Liver (tissue), 9 donors: ENCODE data around the gene USP49. TPM values are rescaled to one million over a fixed set of nuclear protein-coding genes. Genes with fewer than 3 reads are reported as not detected.

Experiments
- DNase-seq: peaks from one replicate; pipeline ENCODE4 v3.0.0-alpha.2; 2017; ENCODE audit warnings: low spot score
- H3K27ac ChIP-seq, 2 donors: one replicate each; pipeline ENCODE4 v1.7.0; 2013; ENCODE audit warnings: inconsistent platforms in 2 of 2, low read length in 2 of 2, control low read depth in 1 of 2, low read depth in 1 of 2, mild to moderate bottlenecking in 1 of 2
- H3K27me3 ChIP-seq, 4 donors: one replicate each; pipeline versions ENCODE4 v1.6.1 to v1.7.0; 2013; ENCODE audit warnings: low read length in 3 of 4, inconsistent platforms in 1 of 4, mild to moderate bottlenecking in 1 of 4, moderate library complexity in 1 of 4; ENCODE audit not compliant: control insufficient read depth in 4 of 4, insufficient read depth in 4 of 4
- H3K36me3 ChIP-seq, 4 donors: one replicate each; pipeline versions ENCODE4 v1.6.1 to v1.7.0; 2013; ENCODE audit warnings: low read length in 3 of 4, mild to moderate bottlenecking in 3 of 4, low read depth in 1 of 4, moderate library complexity in 1 of 4; ENCODE audit not compliant: control insufficient read depth in 4 of 4, insufficient read depth in 3 of 4
- H3K4me1 ChIP-seq, 4 donors: one replicate each; pipeline versions ENCODE4 v1.6.1 to v1.7.0; 2013; ENCODE audit warnings: low read length in 3 of 4, mild to moderate bottlenecking in 3 of 4, moderate library complexity in 1 of 4; ENCODE audit not compliant: control insufficient read depth in 4 of 4, insufficient read depth in 4 of 4
- H3K4me3 ChIP-seq, 3 donors: one replicate each; pipeline versions ENCODE4 v1.6.1 to v1.7.0; 2013; ENCODE audit warnings: low read length in 3 of 3, control low read depth in 1 of 3, low read depth in 1 of 3, mild to moderate bottlenecking in 1 of 3
- H3K9ac ChIP-seq, 2 donors: one replicate each; pipeline ENCODE4 v1.7.0; 2013; ENCODE audit warnings: low read length in 2 of 2, mild to moderate bottlenecking in 2 of 2, moderate library complexity in 2 of 2, control low read depth in 1 of 2, low read depth in 1 of 2
- H3K9me3 ChIP-seq, 4 donors: one replicate each; pipeline versions ENCODE4 v1.6.1 to v1.7.0; 2013; ENCODE audit warnings: low read length in 3 of 4; ENCODE audit not compliant: control insufficient read depth in 4 of 4
- ATF3 ChIP-seq: IDR thresholded peaks from 2 replicates; pipeline ENCODE4 v1.6.1; 2016; ENCODE audit warnings: antibody characterized with exemption
- CTCF ChIP-seq: fragments of 150-350 bp; IDR thresholded peaks from 2 replicates; pipeline ENCODE4 v1.5.1; 2017; ENCODE audit warnings: improper control_type of control experiment, low read depth, low read length; ENCODE audit not compliant: missing input control
- EGR1 ChIP-seq, 2 donors: IDR thresholded peaks; 2 replicates each; pipeline ENCODE4 v1.6.1; 2016 to 2018; ENCODE audit warnings: antibody characterized with exemption in 2 of 2, low read depth in 2 of 2
- FOXA1 ChIP-seq: IDR thresholded peaks from 2 replicates; pipeline ENCODE4 v1.6.1; 2016; ENCODE audit warnings: antibody characterized with exemption
- FOXA2 ChIP-seq: IDR thresholded peaks from 2 replicates; pipeline ENCODE4 v1.6.1; 2016; ENCODE audit warnings: antibody characterized with exemption
- GABPA ChIP-seq, 2 donors: IDR thresholded peaks in 1 of 2; conservative IDR thresholded peaks in 1 of 2; 2 replicates each; pipeline ENCODE4 v1.6.1; 2016; ENCODE audit warnings: antibody characterized with exemption in 2 of 2, mild to moderate bottlenecking in 1 of 2, moderate library complexity in 1 of 2
- HNF4A ChIP-seq, 2 donors: conservative IDR thresholded peaks; 2 replicates each; pipeline ENCODE4 v1.6.1; 2016; ENCODE audit warnings: antibody characterized with exemption in 2 of 2, mild to moderate bottlenecking in 2 of 2
- HNF4G ChIP-seq: IDR thresholded peaks from 2 replicates; pipeline ENCODE4 v1.6.1; 2016; ENCODE audit warnings: antibody characterized with exemption
- JUND ChIP-seq, 2 donors: IDR thresholded peaks; 2 replicates each; pipeline ENCODE4 v1.6.1; 2016; ENCODE audit warnings: antibody characterized with exemption in 2 of 2
- MAX ChIP-seq: IDR thresholded peaks from 2 replicates; pipeline ENCODE4 v1.6.1; 2016; ENCODE audit warnings: antibody characterized with exemption
- NR2F2 ChIP-seq: IDR thresholded peaks from 2 replicates; pipeline ENCODE4 v1.6.1; 2016; ENCODE audit warnings: antibody characterized with exemption
- RAD21 ChIP-seq, 2 donors: IDR thresholded peaks; 2 replicates each; pipeline ENCODE4 v1.6.1; 2016; ENCODE audit warnings: antibody characterized with exemption in 2 of 2, mild to moderate bottlenecking in 2 of 2
- REST ChIP-seq: IDR thresholded peaks from 2 replicates; pipeline ENCODE4 v1.6.1; 2016; ENCODE audit warnings: antibody characterized with exemption, mild to moderate bottlenecking
- RXRA ChIP-seq, 2 donors: IDR thresholded peaks; 2 replicates each; pipeline ENCODE4 v1.6.1; 2017 to 2018; ENCODE audit warnings: antibody characterized with exemption in 2 of 2, mild to moderate bottlenecking in 1 of 2
- SP1 ChIP-seq: IDR thresholded peaks from 2 replicates; pipeline ENCODE4 v1.6.1; 2018; ENCODE audit warnings: antibody characterized with exemption, mild to moderate bottlenecking
- TAF1 ChIP-seq: conservative IDR thresholded peaks from 2 replicates; pipeline ENCODE4 v1.6.1; 2016; ENCODE audit warnings: antibody characterized with exemption, mild to moderate bottlenecking
- YY1 ChIP-seq: IDR thresholded peaks from 2 replicates; pipeline ENCODE4 v1.6.1; 2016; ENCODE audit warnings: antibody characterized with exemption, mild to moderate bottlenecking
- ZBTB33 ChIP-seq: IDR thresholded peaks from 2 replicates; pipeline ENCODE4 v1.6.1; 2016; ENCODE audit warnings: antibody characterized with exemption
- WGBS: extraction: QIAGEN DNeasy Blood & Tissue Kit; methylation state at CpG from one replicate; pipeline ENCODE4 v1.1.7; 2013; 5-methylcytosine and 5-hydroxymethylcytosine counted together
- polyA plus RNA-seq, 2 donors: library from polyadenylated mRNA; stranded (reverse) in 1 of 2; unstranded in 1 of 2; fragments of 200-250 nt in 1 of 2; fragments of >200 nt in 1 of 2; fragmentation: Nextera tagmentation in 1 of 2; extraction: Ambion mirVana in 1 of 2; gene quantifications; one replicate each; pipeline versions ENCODE4 v1.2.1 to v1.2.3, GENCODE V29; 2013 to 2015
- total RNA-seq, 2 donors: library from RNA; depleted of rRNA; stranded (reverse); fragments of >200 nt; gene quantifications; one replicate each; pipeline ENCODE4 v1.2.3, GENCODE V29; 2014
- donor health status: healthy.
- donor health status: healthy.
- donor health status: healthy.
- donor health status: healthy.
- donor health status: healthy.

Gene USP49
- total and polyA plus RNA-seq, 4 donors, result 0.33 to 3.4 (median 1.1) TPM

- peaks cover 1 to 21% (median 12%) of the 10 kb centered on the region in 4 donors for H3K36me3 ChIP-seq
- TF ChIP-seq TAF1 (no peak), REST (no peak), MAX (no peak), CTCF (no peak), HNF4G (no peak), ZBTB33 (no peak), RAD21 (IDR thresholded peaks at IDR 0.05) (no peak), EGR1 (IDR thresholded peaks at IDR 0.05; ENCODE audit: low read depth in 2 of 2) (no peak), FOXA1 (no peak), ATF3 (no peak), NR2F2 (no peak), YY1 (no peak), HNF4A (conservative IDR thresholded peaks at IDR 0.05) (no peak), SP1 (no peak), FOXA2 (no peak), RXRA (IDR thresholded peaks at IDR 0.05) (no peak), GABPA (IDR thresholded peaks at IDR 0.05 in 1 of 2, conservative IDR thresholded peaks at IDR 0.05 in 1 of 2) (no peak), JUND (IDR thresholded peaks at IDR 0.05) (no peak)
- H3K9ac ChIP-seq, result no peak overlapping the region
- H3K4me1 ChIP-seq, result no peaks in the 10 kb centered on the region
- no peaks in the 10 kb centered on the region for H3K9me3 ChIP-seq
- H3K27ac ChIP-seq, result no peak overlapping the region
- no peaks in the 10 kb centered on the region for H3K27me3 ChIP-seq
- no peak for DNase-seq
- WGBS, result 87% methylated on average over 2 of the region's 2 CpGs
- no peak overlapping the region for H3K4me3 ChIP-seq
These were observed 98.7 kb downstream of the USP49 start for GRCh38 chr6:41796474-41796873.
